G401.6 (cell line): ENCODE data around the gene NRG3.

Experiments
- FAIRE-seq: peaks from 2 replicates; lab custom pipeline; 2012; peaks lifted over from hg19 to GRCh38; lab: Jason Lieb, UNC

Gene NRG3

DNA sequence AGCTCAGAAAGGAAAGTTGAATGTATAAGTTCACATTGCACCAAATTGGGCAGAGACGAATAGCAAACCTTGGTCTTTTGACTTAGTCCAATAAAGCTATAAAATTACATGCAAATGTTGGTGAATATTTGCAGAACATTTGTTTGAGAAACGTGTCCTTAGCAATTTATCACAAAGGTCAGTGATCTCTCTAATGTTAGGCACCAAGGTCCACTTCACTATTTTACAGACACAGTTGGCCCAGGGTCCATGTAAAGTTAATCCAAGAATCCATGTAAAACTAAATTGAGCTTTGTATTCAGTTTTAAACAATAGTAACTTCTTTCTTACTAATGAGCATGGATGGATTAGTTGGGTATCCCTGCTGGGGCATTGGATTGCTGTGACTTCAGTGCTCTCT, 617.7 kb downstream of the NRG3 start:
- FAIRE-seq, result no peak

DNA sequence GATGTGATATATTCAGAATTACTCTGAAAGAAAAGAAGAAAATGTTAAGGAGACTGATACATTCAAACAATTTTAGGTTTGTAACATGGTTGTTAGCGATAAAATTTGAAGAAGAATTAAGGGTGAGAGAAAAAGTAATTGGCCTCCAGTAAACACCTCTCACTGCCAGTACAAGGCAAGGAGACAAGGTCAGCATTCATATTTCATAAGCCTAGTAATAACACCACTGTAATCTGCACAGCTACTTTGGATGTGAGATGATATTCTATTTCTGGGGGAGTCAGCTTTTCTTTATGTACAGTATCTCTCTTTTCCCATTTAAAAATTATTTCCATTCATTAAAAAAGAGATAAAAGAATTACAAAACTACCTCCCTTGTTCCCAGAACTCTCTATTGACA, 621.1 kb downstream of the NRG3 start:
- FAIRE-seq, result no peak

DNA sequence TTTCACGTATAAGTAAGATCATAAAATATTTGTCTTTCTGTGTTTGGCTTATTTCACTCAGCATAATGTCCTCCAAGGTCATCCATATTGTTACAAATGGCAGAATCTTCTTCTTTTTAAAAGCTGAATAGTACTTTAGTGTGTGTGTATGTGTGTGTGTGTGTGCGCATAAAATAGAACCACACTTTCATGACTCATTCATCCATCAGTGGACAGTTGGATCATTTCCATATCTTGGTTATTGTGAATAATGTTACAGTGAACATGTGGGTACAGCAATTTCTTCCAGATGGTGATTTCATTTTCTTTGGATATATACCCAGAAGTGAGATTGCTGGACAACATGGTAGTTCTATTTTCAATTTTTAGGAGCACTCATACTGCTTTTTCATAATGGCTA, 622.4 kb downstream of the NRG3 start:
- no peak for FAIRE-seq

DNA sequence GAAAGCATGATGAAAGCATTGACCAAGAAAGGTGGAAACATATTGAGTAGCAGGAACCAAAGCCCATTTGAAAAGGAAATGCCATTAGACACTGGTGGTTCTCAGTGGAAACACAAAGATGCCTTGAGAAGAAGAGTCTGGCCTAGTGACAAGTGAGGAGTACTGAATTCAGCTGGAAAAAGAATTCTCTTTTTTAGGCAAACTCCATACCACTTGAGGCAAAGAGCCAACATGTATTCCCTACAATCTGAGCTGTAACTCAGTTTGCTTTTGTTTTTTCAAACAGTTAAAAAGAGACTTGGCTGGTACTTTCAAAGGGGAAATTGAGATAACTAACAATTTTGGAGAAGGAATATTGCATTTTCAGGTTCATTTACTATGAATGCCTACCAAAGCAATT, 624.0 kb downstream of the NRG3 start:
- no peak for FAIRE-seq

DNA sequence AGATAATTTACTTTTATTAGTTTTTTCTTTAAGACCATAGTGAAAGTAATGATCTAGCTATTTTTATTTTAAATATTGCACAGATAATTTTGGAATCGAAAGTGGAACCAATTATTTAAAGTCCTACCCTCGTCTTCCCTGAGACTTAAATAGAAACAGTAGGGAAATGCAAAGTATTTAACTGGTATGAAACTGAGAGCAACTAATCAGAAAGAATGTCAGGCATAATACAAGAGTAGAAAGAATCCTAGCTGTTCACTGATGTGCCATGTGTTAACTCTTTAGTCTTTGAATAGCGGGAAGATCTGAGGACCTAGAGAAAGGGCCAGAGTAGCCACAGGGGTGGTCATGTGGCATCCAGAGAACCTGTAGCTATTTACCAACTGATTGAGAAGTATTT, 630.0 kb downstream of the NRG3 start:
- FAIRE-seq, result no peak

DNA sequence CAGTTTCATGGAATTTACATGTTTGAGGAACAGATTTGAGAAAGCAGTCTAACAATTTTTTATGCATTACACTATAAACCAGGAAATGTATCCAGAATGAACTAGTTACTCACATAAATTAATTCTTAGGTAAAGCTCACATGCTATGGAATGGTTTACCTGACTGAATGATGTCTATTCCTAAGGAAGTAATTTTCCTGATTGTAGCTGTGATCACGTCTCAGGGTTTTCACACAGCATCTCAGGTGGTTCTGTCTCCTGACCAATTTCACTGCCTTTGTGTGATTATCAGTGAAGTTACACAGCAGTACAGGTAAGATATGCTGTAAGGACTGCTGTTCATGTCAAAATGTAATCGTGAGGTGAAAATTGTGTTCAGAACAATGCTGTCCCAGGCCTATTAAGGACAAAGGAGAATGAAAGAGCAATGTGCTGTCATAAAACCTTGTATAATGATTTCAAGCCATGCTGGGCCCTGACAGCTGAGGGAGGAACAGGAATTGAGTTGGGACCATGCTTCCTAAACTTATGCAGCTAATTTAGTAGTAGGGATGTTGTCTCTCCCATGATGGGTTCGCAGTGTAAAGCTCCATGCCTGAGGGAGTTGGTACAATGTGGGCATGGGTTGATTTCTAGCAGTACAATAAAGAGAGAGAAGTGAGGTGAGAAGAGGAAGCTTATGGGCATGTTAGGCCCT, 631.8 kb downstream of the NRG3 start:
- no peak for FAIRE-seq

DNA sequence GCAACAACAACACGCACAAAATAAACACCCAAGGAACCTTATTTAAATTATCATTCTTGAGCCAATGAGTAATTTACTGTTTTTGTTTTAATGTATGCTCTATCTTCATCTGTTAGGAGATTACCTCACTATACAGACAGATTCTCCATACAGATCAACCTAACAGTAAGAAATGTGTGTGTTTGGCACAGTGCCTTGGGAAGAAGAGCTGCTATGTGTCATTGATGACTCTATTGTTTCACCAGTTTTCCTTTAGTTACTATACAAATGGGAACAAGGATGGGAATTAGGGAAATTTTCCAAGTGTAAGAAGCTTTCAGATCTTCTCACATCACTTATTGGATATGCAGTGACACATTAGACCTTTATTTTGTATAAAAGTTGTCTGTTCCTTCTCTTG, 640.3 kb downstream of the NRG3 start:
- no peak for FAIRE-seq

DNA sequence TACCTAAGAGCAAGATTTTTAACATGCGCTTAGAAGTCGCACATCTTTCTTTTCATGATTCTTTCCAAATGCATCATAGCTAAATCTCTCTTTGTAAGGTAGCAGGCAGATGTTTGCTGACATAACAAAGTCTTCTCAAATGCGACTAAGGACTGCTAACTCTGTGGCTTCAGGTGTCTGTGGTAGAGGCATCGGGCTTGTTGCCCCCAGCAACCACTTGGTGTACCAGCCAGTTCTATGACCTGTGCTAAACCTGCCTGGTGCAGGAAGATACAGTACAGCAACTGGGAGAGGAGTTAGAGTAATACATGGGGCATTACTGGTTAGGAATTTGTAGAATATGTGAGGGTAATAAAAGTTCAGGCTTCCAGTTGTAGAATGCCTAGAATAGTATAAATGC, 654.1 kb downstream of the NRG3 start:
- no peak for FAIRE-seq

DNA sequence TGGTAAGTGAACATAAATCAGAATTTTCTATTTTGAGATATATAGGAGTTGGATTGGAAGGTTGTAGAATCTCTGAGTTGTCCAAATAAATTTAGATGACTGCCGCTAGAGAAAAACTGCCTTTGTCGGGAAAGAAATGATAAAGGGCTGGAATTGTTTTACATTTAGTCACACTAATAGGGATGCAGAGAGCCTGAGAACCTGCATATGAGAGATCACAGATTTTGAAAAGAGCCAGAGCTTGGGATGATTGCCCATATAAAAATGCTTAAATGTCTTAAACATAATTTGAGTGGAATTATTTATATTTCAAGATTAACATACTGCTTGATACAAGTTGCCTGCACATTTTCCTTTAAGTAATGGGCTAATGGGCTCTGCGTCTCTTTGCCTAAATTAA, 660.5 kb downstream of the NRG3 start:
- no peak for FAIRE-seq

DNA sequence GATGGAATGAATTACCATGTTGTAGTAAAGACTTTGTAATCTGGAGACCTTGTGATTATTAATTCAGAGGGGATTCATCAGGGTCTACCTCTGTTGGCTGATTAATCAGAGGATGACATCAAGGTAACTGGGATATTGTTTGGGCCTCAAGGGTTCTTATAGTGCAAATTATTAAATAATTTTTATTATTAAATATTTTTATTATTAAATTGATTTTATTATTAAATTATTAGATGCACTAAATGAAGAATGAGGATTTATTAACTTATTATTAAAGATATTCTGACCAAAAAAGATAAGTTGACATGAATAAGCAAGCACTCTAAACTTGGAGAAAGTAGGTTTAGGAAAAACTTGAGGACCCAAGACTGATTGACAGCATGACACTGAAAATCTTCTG, 661.7 kb downstream of the NRG3 start:
- FAIRE-seq, result no peak

DNA sequence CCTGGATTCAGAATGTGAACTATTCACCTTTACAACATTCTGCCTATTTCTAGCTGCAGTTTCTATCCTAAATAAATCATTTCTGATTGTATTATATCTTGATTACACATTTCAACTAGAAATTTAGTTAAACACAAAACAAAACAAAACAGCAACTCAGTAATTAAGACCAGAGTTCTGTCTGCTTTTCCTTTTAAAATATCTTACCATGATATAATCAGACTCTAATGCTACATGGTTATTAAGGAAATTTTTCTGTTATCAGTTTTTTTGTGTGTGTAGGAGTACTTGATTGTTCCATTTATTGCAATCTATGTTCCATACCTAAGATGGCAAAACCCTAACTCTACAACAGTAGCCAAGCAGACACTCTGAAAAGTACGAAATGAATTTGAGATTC, 663.3 kb downstream of the NRG3 start:
- no peak for FAIRE-seq

DNA sequence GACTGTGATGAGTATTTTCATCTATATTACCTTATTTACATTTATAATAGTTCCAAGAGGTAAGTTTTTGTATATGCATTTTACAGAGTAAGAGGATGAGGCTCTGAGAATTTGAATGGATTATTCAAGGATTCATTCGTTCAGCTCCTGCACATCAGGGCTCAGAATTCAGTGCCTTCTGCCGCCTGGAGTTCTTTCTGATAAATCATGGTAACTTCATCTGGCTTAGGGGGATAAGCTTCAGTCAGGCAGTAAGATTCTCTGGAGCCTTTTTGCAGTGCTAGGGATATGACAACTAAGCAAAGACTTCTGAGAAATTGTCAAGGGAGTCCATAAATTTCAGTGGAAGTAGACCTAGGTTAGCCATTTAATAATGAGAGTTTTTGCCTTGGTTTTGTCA, 668.6 kb downstream of the NRG3 start:
- no peak for FAIRE-seq

DNA sequence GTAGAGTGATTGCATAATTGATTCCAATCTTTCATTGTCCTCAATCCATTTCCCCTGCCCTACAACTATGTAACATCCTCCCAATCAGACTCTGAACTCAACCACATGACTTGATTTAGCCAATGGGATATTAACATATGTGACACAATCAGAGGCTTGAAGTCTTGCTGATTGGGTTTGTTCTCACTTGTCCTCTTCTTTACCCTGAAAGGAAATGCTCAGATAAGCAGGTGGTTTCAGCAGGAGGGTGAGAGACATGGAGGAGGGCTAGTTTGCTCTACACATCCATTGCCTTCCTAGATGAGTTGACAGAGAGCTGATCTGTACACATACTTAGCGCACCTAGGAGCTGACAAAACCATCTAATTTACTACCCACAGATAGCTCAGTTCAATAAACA, 669.4 kb downstream of the NRG3 start:
- FAIRE-seq, result no peak

DNA sequence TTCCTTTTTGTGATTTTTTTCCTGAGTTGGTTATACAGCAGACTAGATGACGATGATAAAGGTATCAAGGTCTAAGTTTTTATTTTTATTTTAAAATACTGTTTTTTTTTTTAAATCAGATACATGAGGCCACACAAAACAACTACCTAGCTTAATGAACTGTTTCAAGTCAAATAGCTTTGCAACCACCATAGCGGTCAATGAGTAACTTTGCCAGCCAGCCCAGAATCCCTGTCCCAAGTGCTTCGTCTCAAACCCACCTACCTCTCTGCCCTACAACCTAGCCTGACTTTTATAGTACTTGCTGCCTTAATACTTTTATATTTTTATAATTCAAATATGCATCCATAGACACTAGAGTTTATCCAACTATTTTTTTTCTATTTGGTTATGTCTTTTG, 676.5 kb downstream of the NRG3 start:
- no peak for FAIRE-seq

DNA sequence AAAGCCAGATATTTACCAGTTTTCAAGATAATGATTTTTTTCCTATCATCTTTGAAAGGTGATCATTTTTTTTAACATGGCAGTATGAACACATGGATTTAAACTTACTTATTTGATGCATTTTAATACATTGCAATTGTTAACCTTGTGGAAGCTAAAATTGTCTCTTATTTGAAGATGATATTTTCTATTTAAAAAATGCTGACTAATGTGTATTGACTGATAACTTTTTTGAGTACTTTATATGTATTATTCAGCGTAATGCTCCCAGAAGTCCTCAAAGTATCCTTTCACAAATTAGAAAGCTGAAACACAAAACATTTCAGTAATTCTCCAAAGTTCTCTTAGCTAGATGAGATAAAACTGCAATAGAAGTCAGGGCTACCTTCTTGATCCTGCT, 677.3 kb downstream of the NRG3 start:
- FAIRE-seq, result no peak

DNA sequence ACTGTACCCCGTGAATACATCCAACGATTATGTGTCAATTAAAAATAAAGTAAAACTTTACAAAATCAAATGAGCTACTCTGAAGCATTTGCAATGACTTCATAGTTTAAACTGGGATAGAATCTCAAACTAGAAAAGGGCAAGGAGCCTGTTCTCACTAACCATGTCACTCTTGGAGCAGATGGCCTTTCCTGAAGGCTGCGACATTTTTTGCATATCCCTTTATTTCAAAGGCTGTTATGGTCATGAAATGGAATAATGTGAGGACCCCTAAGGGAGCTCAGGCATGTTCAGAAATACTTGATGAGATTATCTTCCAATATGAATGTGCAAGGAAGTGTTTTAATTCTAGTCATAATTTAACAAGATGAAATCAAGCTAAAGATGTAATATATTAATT, 679.4 kb downstream of the NRG3 start:
- no peak for FAIRE-seq

DNA sequence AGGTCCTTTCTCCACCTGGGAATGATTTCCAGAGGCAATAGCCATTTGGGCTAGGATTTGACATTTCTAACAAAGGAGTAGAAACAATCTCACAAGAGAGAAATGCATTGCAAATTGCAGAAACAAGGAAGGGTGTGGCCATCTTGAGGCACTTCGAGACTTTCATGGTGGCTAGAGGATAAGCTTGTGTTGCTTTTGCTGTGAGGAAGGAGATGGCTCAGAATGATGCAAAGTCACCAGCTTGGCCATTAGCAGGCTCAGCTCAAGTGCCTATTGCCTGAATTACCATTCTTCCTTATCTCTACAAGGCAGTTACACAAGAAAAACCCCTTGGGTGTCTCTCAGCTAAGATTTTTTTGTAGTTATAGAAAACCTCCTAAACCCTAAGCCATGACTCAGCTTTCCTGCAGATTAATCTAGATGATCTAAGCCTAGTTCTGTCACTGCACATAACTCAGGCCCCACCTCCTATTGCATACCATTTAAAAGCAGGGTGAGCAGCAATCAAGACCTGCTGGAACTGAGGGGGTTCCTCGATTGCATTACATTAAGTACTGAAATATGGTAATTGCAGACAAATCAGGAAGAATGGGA, 683.1 kb downstream of the NRG3 start:
- no peak for FAIRE-seq

DNA sequence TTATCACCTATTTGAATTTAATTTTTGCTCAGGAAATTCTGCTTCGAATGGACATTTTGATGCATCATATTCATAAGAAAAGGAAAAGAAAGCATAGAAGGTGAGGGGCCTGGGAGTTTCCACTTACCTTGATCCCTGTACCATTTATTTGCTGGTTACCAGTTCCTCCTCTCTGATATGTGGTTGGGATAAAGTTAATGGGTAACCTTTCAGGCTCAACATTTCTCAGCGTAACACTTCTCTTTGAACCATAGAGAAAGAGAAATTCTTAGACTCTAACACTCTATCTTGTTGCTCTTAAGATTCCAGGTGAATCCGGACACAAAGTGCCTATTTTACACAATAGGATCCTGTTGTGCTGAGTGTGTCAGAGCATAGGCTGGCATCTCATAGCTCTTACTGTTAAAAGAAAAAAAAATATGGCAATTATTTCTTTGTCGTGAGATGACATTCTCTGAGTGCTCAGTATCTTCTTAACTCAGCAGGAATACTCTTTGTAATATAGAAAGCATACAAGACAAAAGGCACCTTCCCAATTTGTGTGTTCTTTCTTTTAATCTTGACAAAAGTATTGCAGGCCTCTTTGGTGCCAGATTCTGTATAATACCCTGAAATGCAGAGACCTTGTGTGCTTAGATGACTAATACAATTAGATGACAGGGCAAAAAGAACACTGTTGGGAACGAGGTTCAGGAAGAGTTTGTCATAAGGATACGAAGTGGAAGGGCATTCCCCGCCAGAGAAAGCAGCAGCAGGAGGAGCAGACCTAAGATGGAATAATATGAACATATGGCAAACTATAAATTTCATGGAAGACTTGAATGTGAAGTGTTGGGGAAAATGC, 689.6 kb downstream of the NRG3 start:
- FAIRE-seq, result no peak

DNA sequence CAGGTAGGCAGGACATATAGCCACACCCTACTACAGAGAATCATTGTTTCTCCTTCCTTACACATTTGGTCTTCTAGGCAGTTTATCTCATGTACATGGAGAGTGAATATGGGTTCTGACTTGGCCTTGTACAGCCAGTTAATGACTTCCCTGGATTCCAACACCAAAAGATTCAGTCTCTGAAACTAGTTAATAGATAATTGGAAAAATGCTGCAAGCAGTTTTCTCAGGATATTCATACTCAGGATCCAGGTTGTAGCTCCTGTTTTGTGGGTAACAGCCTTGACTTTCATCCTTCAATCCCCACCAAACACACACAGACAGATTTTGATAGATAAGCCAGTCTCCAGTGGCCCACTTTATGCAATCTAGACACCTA, 690.2 kb downstream of the NRG3 start:
- FAIRE-seq, result no peak

DNA sequence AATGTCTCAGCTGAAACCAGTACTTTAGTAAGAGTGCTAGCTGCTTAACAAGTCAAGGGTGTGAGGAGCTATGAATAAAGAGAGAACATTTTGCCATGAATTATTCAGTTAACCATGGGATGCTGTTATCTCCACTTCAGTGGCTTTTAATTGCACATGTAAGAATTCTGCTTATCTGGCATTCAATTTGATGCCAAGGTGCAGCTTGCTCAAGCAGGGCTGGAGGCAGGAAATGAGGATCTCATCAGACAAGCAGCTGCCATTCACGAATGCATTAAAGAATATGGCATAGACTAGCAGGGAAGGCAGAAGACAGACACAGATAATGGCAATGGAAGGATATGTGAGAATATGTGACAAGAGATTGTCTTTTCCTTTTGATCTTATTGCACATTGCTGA, 697.8 kb downstream of the NRG3 start:
- no peak for FAIRE-seq

DNA sequence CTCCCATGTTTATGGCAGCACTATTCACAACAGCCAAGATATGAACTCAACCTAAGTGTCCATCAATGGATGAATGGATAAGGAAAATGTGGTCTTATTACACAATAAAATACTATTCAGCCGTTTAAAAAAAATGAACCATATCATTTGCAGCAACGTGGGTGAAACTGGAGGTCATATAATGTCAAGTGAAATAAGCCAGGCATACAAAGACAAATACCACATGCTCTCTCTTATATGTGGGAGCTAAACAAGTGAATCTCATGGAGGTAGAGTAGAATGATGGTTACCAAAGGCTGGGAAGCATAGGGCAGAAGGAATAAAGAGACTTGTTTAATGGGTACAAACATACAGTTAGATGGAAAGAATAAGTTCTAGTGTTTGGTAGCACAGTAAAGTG, 699.1 kb downstream of the NRG3 start:
- no peak for FAIRE-seq

DNA sequence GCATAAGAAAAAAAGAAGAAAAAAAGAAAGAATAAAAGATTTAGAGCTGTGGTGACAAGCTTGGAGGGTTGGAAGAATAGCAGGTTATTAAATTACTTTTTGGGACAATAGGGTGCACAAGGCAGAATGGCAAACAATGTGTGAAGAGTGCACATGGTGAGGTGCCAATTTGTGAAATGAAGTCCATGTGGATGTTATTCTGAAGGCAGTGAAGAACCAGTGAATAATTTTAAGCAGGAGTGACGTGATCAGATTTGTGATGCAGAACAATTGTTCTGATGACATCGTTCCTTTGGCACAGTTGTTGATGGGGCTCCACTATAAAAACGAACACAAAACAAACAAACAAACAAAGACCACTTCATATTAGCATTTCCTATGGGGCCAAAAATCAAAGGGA, 700.3 kb downstream of the NRG3 start:
- no peak for FAIRE-seq

DNA sequence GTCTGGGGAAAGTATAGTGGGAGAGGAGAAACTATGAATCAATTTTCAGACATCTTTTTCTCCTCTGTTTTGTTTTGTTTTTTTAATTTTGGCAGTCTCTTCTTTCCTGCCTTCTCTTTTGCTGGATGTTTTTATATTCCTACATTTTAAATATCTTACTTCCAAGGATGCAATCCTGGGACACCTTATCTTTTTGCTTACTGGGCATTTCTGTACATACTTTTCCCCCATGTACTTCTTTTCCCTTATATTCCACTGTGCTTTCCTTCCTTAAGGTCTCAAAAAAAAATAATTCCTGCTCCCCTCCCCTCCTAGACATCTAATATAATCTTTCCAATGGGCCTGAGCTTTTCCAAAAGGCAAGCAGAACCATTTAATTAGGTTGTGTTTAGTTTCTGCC, 701.1 kb downstream of the NRG3 start:
- no peak for FAIRE-seq

DNA sequence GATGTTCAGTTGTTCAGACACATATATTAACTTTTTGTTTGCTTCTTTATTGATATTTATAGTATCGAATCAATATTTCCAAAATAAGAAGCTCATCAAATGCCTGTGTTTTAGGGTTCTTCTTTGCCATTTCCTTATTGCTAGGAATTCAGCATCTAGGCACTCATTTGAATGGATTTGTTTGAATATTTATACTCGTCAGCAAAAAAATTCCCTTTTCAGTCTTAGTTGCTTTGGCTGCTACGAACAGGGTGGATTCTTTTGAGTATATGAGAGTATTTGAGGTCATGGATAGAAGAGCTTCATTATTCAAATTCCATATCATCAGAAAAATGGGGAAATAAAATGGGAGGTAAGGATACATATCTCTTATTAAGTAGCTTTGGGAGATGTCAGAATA, 706.9 kb downstream of the NRG3 start:
- no peak for FAIRE-seq
